ENCODE data around the gene VPS37B. TPM values are rescaled to one million over a fixed set of nuclear protein-coding genes. Genes with fewer than 3 reads are reported as not detected.
A peak's percentile ranks its signal among the peaks of the same experiment; 100 is the strongest.
"Not testable (repeated sequence)": the region's sequence is repeated elsewhere in the genome, so short reads cannot be mapped to it uniquely, and the experiment has no call there.

VPS37B gene
- total RNA-seq, 1 experiment from 2014 or later: 28.9 TPM

- DNase-seq (ENCODE audit: low read depth): no peak
Observed at GRCh38 chr12:122908915-122909314, 13.0 kb upstream of the VPS37B start.

- DNase-seq (ENCODE audit: low read depth): not testable (repeated sequence)
Observed at GRCh38 chr12:122905258-122905657, 9.3 kb upstream of the VPS37B start.

GRCh38 chr12:122903693-122904034, 7.7 kb upstream of the VPS37B start:
- no peak for DNase-seq (ENCODE audit: low read depth)

- no peak for DNase-seq (ENCODE audit: low read depth)
Observed at GRCh38 chr12:122902854-122903692, 7.1 kb upstream of the VPS37B start.

- no peak for DNase-seq (ENCODE audit: low read depth)
Observed at GRCh38 chr12:122899887-122900286, 4.0 kb upstream of the VPS37B start.

GRCh38 chr12:122896662-122897061, 738 bp upstream of the VPS37B start:
- DNase-seq (ENCODE audit: low read depth): no peak

GRCh38 chr12:122895320-122895703, 612 bp downstream of the VPS37B start:
- DNase-seq (ENCODE audit: low read depth): no peak

- DNase-seq (ENCODE audit: low read depth): no peak
Observed at GRCh38 chr12:122894193-122895121, 1.5 kb downstream of the VPS37B start.

GRCh38 chr12:122893208-122894153, 2.4 kb downstream of the VPS37B start:
- DNase-seq (ENCODE audit: low read depth): no peak

GRCh38 chr12:122892724-122893123, 3.2 kb downstream of the VPS37B start:
- not testable (repeated sequence) for DNase-seq (ENCODE audit: low read depth)

GRCh38 chr12:122891661-122892525, 4.0 kb downstream of the VPS37B start:
- peak; percentile 95 for DNase-seq (ENCODE audit: low read depth)

GRCh38 chr12:122889761-122890520, 6.0 kb downstream of the VPS37B start:
- no peak for DNase-seq (ENCODE audit: low read depth)

- DNase-seq (ENCODE audit: low read depth): peak; percentile 85
Observed at GRCh38 chr12:122888232-122888752, 7.6 kb downstream of the VPS37B start.

GRCh38 chr12:122887819-122888212, 8.1 kb downstream of the VPS37B start:
- DNase-seq (ENCODE audit: low read depth): no peak

GRCh38 chr12:122886851-122887818, 8.8 kb downstream of the VPS37B start:
- DNase-seq (ENCODE audit: low read depth): peak; percentile 90

- DNase-seq (ENCODE audit: low read depth): no peak
Observed at GRCh38 chr12:122886161-122886560, 9.8 kb downstream of the VPS37B start.

- DNase-seq (ENCODE audit: low read depth): no peak
Observed at GRCh38 chr12:122884860-122885259, 11.1 kb downstream of the VPS37B start.

GRCh38 chr12:122884091-122884826, 11.7 kb downstream of the VPS37B start:
- no peak for DNase-seq (ENCODE audit: low read depth)

Data from M059J (cell line).